Adrenal gland (tissue), 5 donors: Measurements from ENCODE around the gene MBNL2.

Experiments used
- POLR2A ChIP-seq, 2 donors: fragments of 450-650 bp; IDR thresholded peaks; one replicate each; pipeline ENCODE4 v1.6.1; 2017; ENCODE audit warnings: antibody characterized with exemption in 2 of 2, mild to moderate bottlenecking in 2 of 2, moderate library complexity in 1 of 2
- TF ChIP-seq, protein P1 (sequence below), 6 experiments: fragments of 450-650 bp in 4 of 6; fragments of 200-600 bp in 2 of 6; sonication (generic) in 1 of 6; IDR thresholded peaks; 1 replicate in 5 of 6; 2 replicates in 1 of 6; pipeline versions ENCODE4 v1.5.1 to v1.8.0; 2016 to 2021; ENCODE audit warnings: antibody characterized with exemption in 6 of 6, mild to moderate bottlenecking in 2 of 6, moderate library complexity in 1 of 6
- donor health status: DM: no; HTN: no; CAD: no.

DNA sequence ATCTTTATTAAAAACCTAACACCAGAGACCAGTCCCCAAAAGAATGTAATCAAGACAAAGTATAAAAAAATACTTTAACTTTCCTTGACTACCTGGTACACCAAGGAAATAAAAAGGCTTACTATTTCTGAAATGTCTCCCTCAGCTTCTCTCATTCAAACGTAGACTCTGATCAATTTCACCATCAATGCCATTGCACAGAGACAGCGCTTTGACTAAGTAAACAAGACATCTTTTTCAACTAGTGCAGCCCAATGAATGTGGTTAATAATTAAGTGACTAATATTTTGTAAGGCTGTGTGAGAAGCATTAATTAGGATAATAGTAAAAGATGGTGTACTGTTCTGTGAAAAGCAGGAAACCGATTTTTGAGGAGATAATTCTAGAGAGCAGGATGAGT, 204.6 kb downstream of the MBNL2 start:
- TF ChIP-seq, protein P1, sequence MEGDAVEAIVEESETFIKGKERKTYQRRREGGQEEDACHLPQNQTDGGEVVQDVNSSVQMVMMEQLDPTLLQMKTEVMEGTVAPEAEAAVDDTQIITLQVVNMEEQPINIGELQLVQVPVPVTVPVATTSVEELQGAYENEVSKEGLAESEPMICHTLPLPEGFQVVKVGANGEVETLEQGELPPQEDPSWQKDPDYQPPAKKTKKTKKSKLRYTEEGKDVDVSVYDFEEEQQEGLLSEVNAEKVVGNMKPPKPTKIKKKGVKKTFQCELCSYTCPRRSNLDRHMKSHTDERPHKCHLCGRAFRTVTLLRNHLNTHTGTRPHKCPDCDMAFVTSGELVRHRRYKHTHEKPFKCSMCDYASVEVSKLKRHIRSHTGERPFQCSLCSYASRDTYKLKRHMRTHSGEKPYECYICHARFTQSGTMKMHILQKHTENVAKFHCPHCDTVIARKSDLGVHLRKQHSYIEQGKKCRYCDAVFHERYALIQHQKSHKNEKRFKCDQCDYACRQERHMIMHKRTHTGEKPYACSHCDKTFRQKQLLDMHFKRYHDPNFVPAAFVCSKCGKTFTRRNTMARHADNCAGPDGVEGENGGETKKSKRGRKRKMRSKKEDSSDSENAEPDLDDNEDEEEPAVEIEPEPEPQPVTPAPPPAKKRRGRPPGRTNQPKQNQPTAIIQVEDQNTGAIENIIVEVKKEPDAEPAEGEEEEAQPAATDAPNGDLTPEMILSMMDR (IDR thresholded peaks at IDR 0.05): no peak
- no peak for TF ChIP-seq POLR2A (IDR thresholded peaks at IDR 0.05)
